ENCODE data around the gene EYA4.
"Not testable (repeated sequence)": the region's sequence is repeated elsewhere in the genome, so short reads cannot be mapped to it uniquely, and the experiment has no call there.

Gene EYA4

GRCh38 chr6:133553652-133554051 is 312.5 kb downstream of the EYA4 start:
- no peak for DNase-seq
- H3K4me3 ChIP-seq, result no peak overlapping the region
- TF ChIP-seq CTCF (IDR thresholded peaks at IDR 0.05), result peak; percentile 56 to 69
- intact Hi-C loops (cut with DNase I; ENCODE audit: low total_unique reads), result no loop called here
- no peaks in the 10 kb centered on the region for H3K36me3 ChIP-seq
- H3K4me1 ChIP-seq, result peaks cover 0 to 15% (median 7%) of the 10 kb centered on the region in 4 donors
- no peaks in the 10 kb centered on the region for H3K27me3 ChIP-seq
- no peak overlapping the region for H3K27ac ChIP-seq
- no peaks in the 10 kb centered on the region for H3K9me3 ChIP-seq

- H3K9me3 ChIP-seq; intact Hi-C loops (cut with DNase I; ENCODE audit: low total_unique reads); DNase-seq; H3K27me3 ChIP-seq; H3K27ac ChIP-seq; H3K4me3 ChIP-seq; H3K36me3 ChIP-seq: not testable (repeated sequence)
- peaks cover 0 to 14% (median 6%) of the 10 kb centered on the region in 4 donors for H3K4me1 ChIP-seq
Measured at GRCh38 chr6:133554121-133554520, 313.0 kb downstream of the EYA4 start.

- intact Hi-C loops (cut with DNase I; ENCODE audit: low total_unique reads), result no loop called here
- DNase-seq, result no peak
- no peak overlapping the region for H3K27ac ChIP-seq
- peaks cover 0 to 9% (median 8%) of the 10 kb centered on the region in 3 donors for H3K9me3 ChIP-seq
- no peaks in the 10 kb centered on the region for H3K27me3 ChIP-seq
- no peaks in the 10 kb centered on the region for H3K36me3 ChIP-seq
- H3K4me3 ChIP-seq, result no peak overlapping the region
- peaks cover 0 to 14% (median 6%) of the 10 kb centered on the region in 4 donors for H3K4me1 ChIP-seq
- no peak for TF ChIP-seq CTCF (IDR thresholded peaks at IDR 0.05)
Measured at GRCh38 chr6:133555685-133556084, 314.5 kb downstream of the EYA4 start.

- Histone ChIP-seq H3K36me3 (no peaks in the 10 kb centered on the region), H3K9me3 (peaks cover 0 to 10% (median 8%) of the 10 kb centered on the region in 3 donors), H3K27me3 (no peaks in the 10 kb centered on the region), H3K27ac (no peak overlapping the region), H3K4me3 (no peak overlapping the region), H3K4me1 (no peaks in the 10 kb centered on the region)
- DNase-seq, result no peak
- TF ChIP-seq CTCF (IDR thresholded peaks at IDR 0.05), result no peak
- intact Hi-C loops (cut with DNase I; ENCODE audit: low total_unique reads), result loop anchor here (10.0 kb wide), 1 partner anchor 535 kb away; no protein-coding TSS in a partner anchor
Measured at GRCh38 chr6:133559926-133560325, 318.8 kb downstream of the EYA4 start.

GRCh38 chr6:133567636-133568035 is 326.5 kb downstream of the EYA4 start:
- intact Hi-C loops (cut with DNase I; ENCODE audit: low total_unique reads), result loop anchor here (2.0 to 10.0 kb wide), 2 partner anchors 351 to 527 kb away; no protein-coding TSS in a partner anchor
- peaks cover 0 to 8% (median 0%) of the 10 kb centered on the region in 4 donors for H3K4me1 ChIP-seq
- no peaks in the 10 kb centered on the region for H3K36me3 ChIP-seq
- H3K27me3 ChIP-seq, result peaks cover 0 to 5% of the 10 kb centered on the region in 2 donors
- TF ChIP-seq CTCF (IDR thresholded peaks at IDR 0.05), result no peak
- no peak overlapping the region for H3K27ac ChIP-seq
- H3K9me3 ChIP-seq, result no peaks in the 10 kb centered on the region
- H3K4me3 ChIP-seq, result no peak overlapping the region
- no peak for DNase-seq

- H3K4me1 ChIP-seq, result peaks cover 0 to 8% (median 0%) of the 10 kb centered on the region in 4 donors
- H3K9me3 ChIP-seq, result no peaks in the 10 kb centered on the region
- H3K36me3 ChIP-seq, result no peaks in the 10 kb centered on the region
- H3K4me3 ChIP-seq, result peak overlapping the region; percentile 41
- peaks cover 0 to 5% of the 10 kb centered on the region in 2 donors for H3K27me3 ChIP-seq
- no peak overlapping the region for H3K27ac ChIP-seq
- intact Hi-C loops (cut with DNase I; ENCODE audit: low total_unique reads), result loop anchor here (2.0 to 10.0 kb wide), 2 partner anchors 350 to 526 kb away; no protein-coding TSS in a partner anchor
- DNase-seq, result no peak
- TF ChIP-seq CTCF (IDR thresholded peaks at IDR 0.05), result peak; percentile 98
Measured at GRCh38 chr6:133568970-133569889, 328.1 kb downstream of the EYA4 start.

Measured in tibial artery (tissue), 4 donors.